A549 (cell line): ENCODE measurements around the gene STRBP. TPM values are rescaled to one million over a fixed set of nuclear protein-coding genes. Genes with fewer than 3 reads are reported as not detected.
A peak's percentile ranks its signal among the peaks of the same experiment; 100 is the strongest.

Experiments
- ATAC-seq, 2 experiments: fragments of 200-7000 bp in 1 of 2; fragments of >200 bp in 1 of 2; cut with Nextera tagmentation in 1 of 2; cut with Tn5 transposase in 1 of 2; 3 replicates each; pipeline versions ENCODE4 v1.8.0 to v1.9.1; 2018 to 2020; ENCODE audit warnings: mild to moderate bottlenecking in 1 of 2, moderate library complexity in 1 of 2
- CTCF ChIA-PET: fragments of 300-600 bp; sonication (Branson Sonifier 250); formaldehyde crosslinking; extraction: SDS; loops from one replicate; lab custom pipeline; 2021; ENCODE audit warnings: antibody characterized with exemption, inconsistent platforms; lab: Yijun Ruan, JAX
- POLR2A ChIA-PET: fragments of 350-600 bp; formaldehyde crosslinking; extraction: SDS; loops from one replicate; lab custom pipeline; 2021; ENCODE audit warnings: antibody characterized with exemption, inconsistent platforms; lab: Yijun Ruan, JAX
- DNase-seq, 2 experiments: peaks; one replicate each; pipeline versions ENCODE4 v3.0.0 to v3.0.0-alpha.2; 2011 to 2016; ENCODE audit warnings: low read depth in 1 of 2, low spot score in 1 of 2
- FAIRE-seq: peaks from 2 replicates; lab custom pipeline; 2011; peaks lifted over from hg19 to GRCh38; lab: Jason Lieb, UNC
- H3K27ac ChIP-seq, 2 experiments: fragments of >200 bp; sonication (Bioruptor Twin); formaldehyde crosslinking; 3 replicates each; pipeline ENCODE4 v1.5.1; 2016 to 2017
- H3K4me1 ChIP-seq: fragments of >200 bp; sonication (Bioruptor Twin); formaldehyde crosslinking; 3 replicates; pipeline ENCODE4 v1.6.1; 2016
- H3K4me2 ChIP-seq: fragments of >200 bp; sonication (Bioruptor Twin); formaldehyde crosslinking; 3 replicates; pipeline ENCODE4 v1.6.1; 2016
- H3K4me3 ChIP-seq: fragments of >200 bp; sonication (Bioruptor Twin); formaldehyde crosslinking; 3 replicates; pipeline ENCODE4 v1.5.1; 2016
- H3K9me3 ChIP-seq: fragments of >200 bp; sonication (Bioruptor Twin); formaldehyde crosslinking; 3 replicates; pipeline ENCODE4 v1.6.1; 2016
- BHLHE40 ChIP-seq: IDR thresholded peaks from 2 replicates; pipeline ENCODE4 v1.6.1; 2012; ENCODE audit warnings: low read depth, low read length, inconsistent platforms
- CHD2 ChIP-seq: fragments of 150-350 bp; IDR thresholded peaks from 2 replicates; pipeline ENCODE4 v1.6.1; 2014; ENCODE audit warnings: low read length; ENCODE audit not compliant: partially characterized antibody
- CTCF ChIP-seq: fragments of >200 bp; sonication (Bioruptor Twin); formaldehyde crosslinking; IDR thresholded peaks from 3 replicates; pipeline ENCODE4 v1.5.1; 2016
- FOSL2 ChIP-seq, 2 experiments: fragments of 450-650 bp in 1 of 2; fragments of >200 bp in 1 of 2; sonication (Bioruptor Twin) in 1 of 2; formaldehyde crosslinking; IDR thresholded peaks; 2 replicates each; pipeline versions ENCODE4 v1.5.0 to v1.6.1; 2016 to 2020; ENCODE audit warnings: mild to moderate bottlenecking in 1 of 2, moderate library complexity in 1 of 2
- GATA3 ChIP-seq: IDR thresholded peaks from 2 replicates; pipeline ENCODE4 v1.6.1; 2012; ENCODE audit warnings: borderline replicate concordance
- HMGXB4 ChIP-seq: fragments of 250-450 bp; sonication (Bioruptor Pico); IDR thresholded peaks from 2 replicates; pipeline ENCODE4 v1.5.0; 2021; ENCODE audit warnings: mild to moderate bottlenecking, moderate library complexity, borderline replicate concordance
- HOXA7 ChIP-seq: fragments of 250-450 bp; sonication (Bioruptor Pico); IDR thresholded peaks from 2 replicates; pipeline ENCODE4 v1.5.0; 2020; ENCODE audit warnings: mild to moderate bottlenecking, moderate library complexity
- HOXB13 ChIP-seq: fragments of 250-450 bp; sonication (Bioruptor Pico); IDR thresholded peaks from 2 replicates; pipeline ENCODE4 v1.5.0; 2020; ENCODE audit warnings: low read depth, mild to moderate bottlenecking, moderate library complexity
- KDM1A ChIP-seq: fragments of 200-600 bp; sonication (generic); IDR thresholded peaks from 2 replicates; pipeline ENCODE4 v1.6.1; 2016; ENCODE audit warnings: low read depth, mild to moderate bottlenecking
- MAFK ChIP-seq: fragments of 450-650 bp; IDR thresholded peaks from 2 replicates; pipeline ENCODE4 v1.6.1; 2014; ENCODE audit not compliant: partially characterized antibody
- MYC ChIP-seq: IDR thresholded peaks from 2 replicates; pipeline ENCODE4 v1.6.1; 2012; ENCODE audit warnings: mild to moderate bottlenecking, inconsistent platforms, low read length, improper control_type of control experiment, borderline replicate concordance
- NPAS2 ChIP-seq: fragments of 250-450 bp; sonication (Bioruptor Pico); IDR thresholded peaks from 2 replicates; pipeline ENCODE4 v1.8.0; 2022; ENCODE audit warnings: mild to moderate bottlenecking, moderate library complexity, borderline replicate concordance
- NR3C1 ChIP-seq: fragments of >200 bp; sonication (Bioruptor Twin); formaldehyde crosslinking; IDR thresholded peaks from 3 replicates; pipeline ENCODE4 v1.6.1; 2017
- RCOR1 ChIP-seq: fragments of 150-350 bp; IDR thresholded peaks from 2 replicates; pipeline ENCODE4 v1.6.1; 2014; ENCODE audit warnings: antibody characterized with exemption, low read length, low read depth
- RFX5 ChIP-seq: fragments of 450-650 bp; IDR thresholded peaks from 2 replicates; pipeline ENCODE4 v1.7.1; 2014; ENCODE audit warnings: antibody characterized with exemption, mild to moderate bottlenecking, moderate library complexity
- RNF2 ChIP-seq: fragments of 200-600 bp; sonication (generic); IDR thresholded peaks from 2 replicates; pipeline ENCODE4 v1.6.1; 2016; ENCODE audit warnings: low read depth, mild to moderate bottlenecking, antibody characterized with exemption, moderate library complexity, borderline replicate concordance
- SMC3 ChIP-seq: fragments of >200 bp; sonication (Bioruptor Twin); formaldehyde crosslinking; IDR thresholded peaks from 3 replicates; pipeline ENCODE4 v1.6.1; 2018; ENCODE audit warnings: inconsistent platforms
- TFCP2L1 ChIP-seq: fragments of 250-450 bp; sonication (Bioruptor Pico); IDR thresholded peaks from 2 replicates; pipeline ENCODE4 v1.5.0; 2021; ENCODE audit warnings: mild to moderate bottlenecking
- TP53 ChIP-seq: fragments of 250-450 bp; sonication (Bioruptor Pico); IDR thresholded peaks from 2 replicates; pipeline ENCODE4 v1.5.0; 2021; ENCODE audit warnings: mild to moderate bottlenecking, moderate library complexity
- ZC3H11A ChIP-seq: fragments of 450-650 bp; IDR thresholded peaks from 2 replicates; pipeline ENCODE4 v1.6.1; 2014; ENCODE audit warnings: antibody characterized with exemption, mild to moderate bottlenecking
- ZSCAN20 ChIP-seq: fragments of 250-450 bp; sonication (Bioruptor Pico); IDR thresholded peaks from 2 replicates; pipeline ENCODE4 v1.8.0; 2022; ENCODE audit warnings: mild to moderate bottlenecking, moderate library complexity
- WGBS: methylation state at CpG from one replicate; pipeline ENCODE4 v1.1.6; 2017; ENCODE audit errors: missing lambda C conversion rate; 5-methylcytosine and 5-hydroxymethylcytosine counted together
- polyA plus RNA-seq, 4 experiments: library from polyadenylated mRNA; depleted of rRNA in 3 of 4; stranded (reverse); fragments of >200 nt; fragmentation: RNase III in 1 of 4; extraction: RNeasy Plus Mini Kit Qiagen cat#74134 plus additional on column Dnase treatment in 1 of 4; gene quantifications; 2 replicates in 3 of 4; 3 replicates in 1 of 4; pipeline ENCODE4 v1.2.3, GENCODE V29; 2011 to 2017
- TF ChIP-seq, protein P1 (sequence below): IDR thresholded peaks from 2 replicates; pipeline ENCODE4 v1.6.1; 2012; ENCODE audit warnings: low read depth, borderline replicate concordance
- TF ChIP-seq, protein P2 (sequence below): fragments of 250-450 bp; sonication (Bioruptor Pico); IDR thresholded peaks from 2 replicates; pipeline ENCODE4 v1.5.0; 2020; ENCODE audit warnings: low read depth, mild to moderate bottlenecking, moderate library complexity

STRBP gene
- polyA plus RNA-seq, 2 of the 4 experiments (the other 2 are of a cell fraction) = 20.4 to 34.0 TPM

DNA sequence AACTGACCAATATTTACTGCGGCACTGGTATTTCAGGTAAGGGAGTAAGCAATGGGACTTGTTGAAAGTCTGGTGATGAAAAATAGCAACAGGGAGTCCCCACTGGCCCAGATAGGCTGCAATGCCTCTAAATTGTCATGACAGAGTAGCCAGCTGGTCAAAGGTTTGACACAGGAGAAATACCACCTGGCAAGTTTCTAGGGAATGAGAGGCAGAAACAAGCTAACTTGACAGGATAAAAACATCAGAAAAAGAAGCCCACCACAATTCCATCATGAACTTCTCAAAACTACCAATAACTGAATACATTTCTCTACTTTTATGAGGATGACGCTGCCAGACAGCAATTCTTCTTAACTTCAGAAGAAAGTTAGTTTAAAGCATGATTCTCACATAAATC is 99.8 kb downstream of the STRBP start:
- TF ChIP-seq HMGXB4 (CRISPR knock-in tag) = no peak
- TF ChIP-seq MYC = no peak
- TF ChIP-seq, protein P1, sequence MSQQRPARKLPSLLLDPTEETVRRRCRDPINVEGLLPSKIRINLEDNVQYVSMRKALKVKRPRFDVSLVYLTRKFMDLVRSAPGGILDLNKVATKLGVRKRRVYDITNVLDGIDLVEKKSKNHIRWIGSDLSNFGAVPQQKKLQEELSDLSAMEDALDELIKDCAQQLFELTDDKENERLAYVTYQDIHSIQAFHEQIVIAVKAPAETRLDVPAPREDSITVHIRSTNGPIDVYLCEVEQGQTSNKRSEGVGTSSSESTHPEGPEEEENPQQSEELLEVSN = no peak
- TF ChIP-seq ZSCAN20 (CRISPR knock-in tag) = no peak
- 89% methylated on average over 2 of the region's 2 CpGs for WGBS
- no peak for ATAC-seq

DNA sequence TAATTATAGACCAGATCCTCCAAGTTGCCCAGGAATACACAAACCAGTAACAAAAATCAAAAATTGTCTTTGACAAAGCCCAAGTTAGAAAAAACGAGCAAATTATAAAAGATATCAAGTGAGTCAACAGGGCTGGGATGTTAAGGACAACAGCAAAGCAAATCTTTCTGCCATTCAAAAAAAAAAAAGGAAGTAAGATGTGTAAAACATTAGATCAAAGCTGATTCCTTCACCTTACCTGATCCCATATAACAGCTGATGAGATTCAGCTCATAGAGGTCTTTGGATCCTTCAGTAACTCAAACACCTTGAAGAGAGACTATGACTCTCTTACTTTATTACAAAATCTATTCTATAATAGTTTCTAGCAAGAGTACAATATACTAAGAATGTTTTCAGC is 100.9 kb downstream of the STRBP start:
- H3K27ac ChIP-seq = no peak overlapping the region
- DNase-seq (no peak), ATAC-seq (no peak), FAIRE-seq (no peak)
- ChIA-PET POLR2A (no interaction called here), CTCF (no interaction called here)
- H3K4me2 ChIP-seq = no peak overlapping the region
- no peak for TF ChIP-seq TFCP2L1
- no peak for TF ChIP-seq ZC3H11A
- WGBS = 53% methylated on average over 1 of the region's 1 CpG
- no peak overlapping the region for H3K4me3 ChIP-seq
- H3K9me3 ChIP-seq = no peaks in the 10 kb centered on the region
- H3K4me1 ChIP-seq = peaks cover 4% of the 10 kb centered on the region; the same call in 2 of the 3 replicates

More for the DNA sequence above, 99.8 kb downstream of the STRBP start:
- FAIRE-seq (no peak), DNase-seq (no peak)
- Histone ChIP-seq H3K9me3 (no peaks in the 10 kb centered on the region), H3K4me3 (no peak overlapping the region), H3K27ac (no peak overlapping the region), H3K4me1 (no peaks in the 10 kb centered on the region), H3K4me2 (no peak overlapping the region)
- ChIA-PET CTCF (no interaction called here), POLR2A (no interaction called here)

- Histone ChIP-seq H3K9me3 (no peaks in the 10 kb centered on the region), H3K4me2 (no peak overlapping the region), H3K4me1 (peaks cover 9% of the 10 kb centered on the region; the same call in 2 of the 3 replicates), H3K4me3 (no peak overlapping the region), H3K27ac (no peak overlapping the region)
- TF ChIP-seq, protein P1 = no peak
- TF ChIP-seq MAFK = peak; percentile 81
- no peak for FAIRE-seq
- no peak for DNase-seq
- ATAC-seq = no peak
- ChIA-PET POLR2A (no interaction called here), CTCF (no interaction called here)
- WGBS = 80% methylated on average over 1 of the region's 1 CpG
Observed at GRCh38 chr9:123165813-123166212, 102.6 kb downstream of the STRBP start.

- no peak overlapping the region for H3K27ac ChIP-seq
- ChIA-PET POLR2A (no interaction called here), CTCF (interaction anchor here (0.6 kb wide), 1 partner anchor 1469 kb away, joined by 3 read pairs; no protein-coding TSS in a partner anchor)
- FAIRE-seq (no peak), ATAC-seq (no peak), DNase-seq (no peak)
- peaks cover 9% of the 10 kb centered on the region; the same call in 2 of the 3 replicates for H3K4me1 ChIP-seq
- TF ChIP-seq HOXB13 (CRISPR knock-in tag) (no peak), RFX5 (no peak), ZSCAN20 (CRISPR knock-in tag) (no peak), MAFK (no peak), RCOR1 (no peak), ZC3H11A (no peak), RNF2 (no peak), NPAS2 (CRISPR knock-in tag) (no peak), GATA3 (no peak), CTCF (no peak), HOXA7 (CRISPR knock-in tag) (no peak), KDM1A (no peak), NR3C1 (no peak), FOSL2 (IDR thresholded peaks at IDR 0.05) (no peak), FOSL2 (CRISPR knock-in tag; IDR thresholded peaks at IDR 0.05) (no peak), TP53 (CRISPR knock-in tag) (no peak), CHD2 (no peak), BHLHE40 (no peak), SMC3 (no peak)
- TF ChIP-seq, protein P2, sequence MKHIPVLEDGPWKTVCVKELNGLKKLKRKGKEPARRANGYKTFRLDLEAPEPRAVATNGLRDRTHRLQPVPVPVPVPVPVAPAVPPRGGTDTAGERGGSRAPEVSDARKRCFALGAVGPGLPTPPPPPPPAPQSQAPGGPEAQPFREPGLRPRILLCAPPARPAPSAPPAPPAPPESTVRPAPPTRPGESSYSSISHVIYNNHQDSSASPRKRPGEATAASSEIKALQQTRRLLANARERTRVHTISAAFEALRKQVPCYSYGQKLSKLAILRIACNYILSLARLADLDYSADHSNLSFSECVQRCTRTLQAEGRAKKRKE (CRISPR knock-in tag) = no peak
- H3K4me3 ChIP-seq = no peak overlapping the region
- no peak overlapping the region for H3K4me2 ChIP-seq
- WGBS = 91% methylated on average over 2 of the region's 2 CpGs
- no peaks in the 10 kb centered on the region for H3K9me3 ChIP-seq
Observed at GRCh38 chr9:123164285-123164684, 104.1 kb downstream of the STRBP start.
